ENCODE data around the gene CADM2. TPM values are rescaled to one million over a fixed set of nuclear protein-coding genes. Genes with fewer than 3 reads are reported as not detected.

The CADM2 gene
- total RNA-seq, 1 donor from 2014 or later: 2.9 TPM

GRCh38 chr3:85594676-85595075 lies 635.9 kb downstream of the CADM2 start:
- H2AFZ ChIP-seq (ENCODE audit: low read depth, low read length): no peak overlapping the region
- no peak overlapping the region for H3K4me3 ChIP-seq (ENCODE audit: insufficient read depth, low read depth, low read length)
- H3K27ac Mint-ChIP-seq (ENCODE audit: unreplicated experiment): no peak overlapping the region
- no peaks in the 10 kb centered on the region for H3K36me3 Mint-ChIP-seq (ENCODE audit: low read depth, unreplicated experiment)
- H3K27me3 ChIP-seq (ENCODE audit: insufficient read depth, low read length): no peaks in the 10 kb centered on the region
- DNase-seq (ENCODE audit: low read depth): no peak
- H3K9me3 ChIP-seq (ENCODE audit: insufficient read depth, low read depth, low read length): no peaks in the 10 kb centered on the region
- H3K4me3 Mint-ChIP-seq (ENCODE audit: unreplicated experiment): no peak overlapping the region
- no peaks in the 10 kb centered on the region for H3K4me1 ChIP-seq (ENCODE audit: insufficient read depth, low read length)
- no peak for FAIRE-seq
- H3K36me3 ChIP-seq (ENCODE audit: insufficient read depth, low read length): no peaks in the 10 kb centered on the region
- H3K27ac ChIP-seq (ENCODE audit: low read depth, low read length): no peak overlapping the region
- H3K27me3 Mint-ChIP-seq (ENCODE audit: low read depth, unreplicated experiment): no peaks in the 10 kb centered on the region
- no peaks in the 10 kb centered on the region for H3K9me3 Mint-ChIP-seq (ENCODE audit: unreplicated experiment)
- peaks cover 4% of the 10 kb centered on the region for H3K4me1 Mint-ChIP-seq (ENCODE audit: low read depth, unreplicated experiment)
- H4K20me1 ChIP-seq (ENCODE audit: insufficient read depth, low read length): no peaks in the 10 kb centered on the region
- H3K79me2 ChIP-seq (ENCODE audit: insufficient read depth, low read length): no peaks in the 10 kb centered on the region
- H3K4me2 ChIP-seq (ENCODE audit: low read length): no peak overlapping the region
- TF ChIP-seq EZH2 (IDR thresholded peaks at IDR 0.05; ENCODE audit: insufficient read depth, low read length): no peak
- TF ChIP-seq, protein P1, sequence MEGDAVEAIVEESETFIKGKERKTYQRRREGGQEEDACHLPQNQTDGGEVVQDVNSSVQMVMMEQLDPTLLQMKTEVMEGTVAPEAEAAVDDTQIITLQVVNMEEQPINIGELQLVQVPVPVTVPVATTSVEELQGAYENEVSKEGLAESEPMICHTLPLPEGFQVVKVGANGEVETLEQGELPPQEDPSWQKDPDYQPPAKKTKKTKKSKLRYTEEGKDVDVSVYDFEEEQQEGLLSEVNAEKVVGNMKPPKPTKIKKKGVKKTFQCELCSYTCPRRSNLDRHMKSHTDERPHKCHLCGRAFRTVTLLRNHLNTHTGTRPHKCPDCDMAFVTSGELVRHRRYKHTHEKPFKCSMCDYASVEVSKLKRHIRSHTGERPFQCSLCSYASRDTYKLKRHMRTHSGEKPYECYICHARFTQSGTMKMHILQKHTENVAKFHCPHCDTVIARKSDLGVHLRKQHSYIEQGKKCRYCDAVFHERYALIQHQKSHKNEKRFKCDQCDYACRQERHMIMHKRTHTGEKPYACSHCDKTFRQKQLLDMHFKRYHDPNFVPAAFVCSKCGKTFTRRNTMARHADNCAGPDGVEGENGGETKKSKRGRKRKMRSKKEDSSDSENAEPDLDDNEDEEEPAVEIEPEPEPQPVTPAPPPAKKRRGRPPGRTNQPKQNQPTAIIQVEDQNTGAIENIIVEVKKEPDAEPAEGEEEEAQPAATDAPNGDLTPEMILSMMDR (IDR thresholded peaks at IDR 0.05; ENCODE audit: insufficient read depth, low read depth, low read length): no peak
- no peak overlapping the region for H3K9ac ChIP-seq (ENCODE audit: low read length)

- H3K4me3 Mint-ChIP-seq (ENCODE audit: unreplicated experiment): no peak overlapping the region
- H3K27ac Mint-ChIP-seq (ENCODE audit: unreplicated experiment): no peak overlapping the region
- no peaks in the 10 kb centered on the region for H3K79me2 ChIP-seq (ENCODE audit: insufficient read depth, low read length)
- no peaks in the 10 kb centered on the region for H3K36me3 Mint-ChIP-seq (ENCODE audit: low read depth, unreplicated experiment)
- DNase-seq (ENCODE audit: low read depth) (no peak), FAIRE-seq (no peak)
- no peaks in the 10 kb centered on the region for H3K9me3 ChIP-seq (ENCODE audit: insufficient read depth, low read depth, low read length)
- H2AFZ ChIP-seq (ENCODE audit: low read depth, low read length): no peak overlapping the region
- H3K9ac ChIP-seq (ENCODE audit: low read length): no peak overlapping the region
- H3K4me1 ChIP-seq (ENCODE audit: insufficient read depth, low read length): no peaks in the 10 kb centered on the region
- no peak overlapping the region for H3K4me2 ChIP-seq (ENCODE audit: low read length)
- no peak overlapping the region for H3K4me3 ChIP-seq (ENCODE audit: insufficient read depth, low read depth, low read length)
- TF ChIP-seq, protein P1 (IDR thresholded peaks at IDR 0.05; ENCODE audit: insufficient read depth, low read depth, low read length): no peak
- TF ChIP-seq EZH2 (IDR thresholded peaks at IDR 0.05; ENCODE audit: insufficient read depth, low read length): no peak
- H3K27me3 Mint-ChIP-seq (ENCODE audit: low read depth, unreplicated experiment): no peaks in the 10 kb centered on the region
- no peaks in the 10 kb centered on the region for H4K20me1 ChIP-seq (ENCODE audit: insufficient read depth, low read length)
- H3K9me3 Mint-ChIP-seq (ENCODE audit: unreplicated experiment): no peaks in the 10 kb centered on the region
- H3K27me3 ChIP-seq (ENCODE audit: insufficient read depth, low read length): no peaks in the 10 kb centered on the region
- no peaks in the 10 kb centered on the region for H3K36me3 ChIP-seq (ENCODE audit: insufficient read depth, low read length)
- no peak overlapping the region for H3K27ac ChIP-seq (ENCODE audit: low read depth, low read length)
- H3K4me1 Mint-ChIP-seq (ENCODE audit: low read depth, unreplicated experiment): peaks cover 2% of the 10 kb centered on the region
Observed at GRCh38 chr3:85603378-85603777, 644.6 kb downstream of the CADM2 start.

DNA sequence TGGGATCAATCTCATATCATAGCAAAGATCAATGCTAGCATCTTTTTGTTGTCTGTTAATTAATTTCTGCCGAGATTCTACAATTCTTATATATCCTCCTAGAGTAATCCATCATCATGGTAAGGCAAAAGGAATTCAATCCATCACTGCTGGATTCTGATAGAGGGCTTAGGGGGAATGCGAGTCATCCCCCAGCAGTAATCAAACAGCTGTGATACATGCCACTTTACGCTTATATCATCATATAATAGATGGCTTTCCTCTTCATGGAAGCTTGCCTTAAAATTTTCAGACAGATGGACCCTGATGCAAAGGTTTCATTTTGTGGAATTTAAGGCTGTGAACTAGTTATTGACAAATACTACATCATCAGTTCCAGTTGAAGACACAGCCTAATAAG lies 645.9 kb downstream of the CADM2 start:
- H2AFZ ChIP-seq (ENCODE audit: low read depth, low read length): no peak overlapping the region
- TF ChIP-seq, protein P1 (IDR thresholded peaks at IDR 0.05; ENCODE audit: insufficient read depth, low read depth, low read length): no peak
- TF ChIP-seq EZH2 (IDR thresholded peaks at IDR 0.05; ENCODE audit: insufficient read depth, low read length): no peak
- no peak overlapping the region for H3K4me2 ChIP-seq (ENCODE audit: low read length)
- H3K27ac ChIP-seq (ENCODE audit: low read depth, low read length): no peak overlapping the region
- no peak overlapping the region for H3K4me3 ChIP-seq (ENCODE audit: insufficient read depth, low read depth, low read length)
- DNase-seq (ENCODE audit: low read depth) (peak; percentile 4), FAIRE-seq (no peak)
- Mint-ChIP-seq H3K9me3 (ENCODE audit: unreplicated experiment) (no peaks in the 10 kb centered on the region), H3K27ac (ENCODE audit: unreplicated experiment) (no peak overlapping the region), H3K36me3 (ENCODE audit: low read depth, unreplicated experiment) (no peaks in the 10 kb centered on the region), H3K4me1 (ENCODE audit: low read depth, unreplicated experiment) (peaks cover 2% of the 10 kb centered on the region), H3K27me3 (ENCODE audit: low read depth, unreplicated experiment) (no peaks in the 10 kb centered on the region), H3K4me3 (ENCODE audit: unreplicated experiment) (no peak overlapping the region)
- H3K9ac ChIP-seq (ENCODE audit: low read length): no peak overlapping the region
- H3K9me3 ChIP-seq (ENCODE audit: insufficient read depth, low read depth, low read length): no peaks in the 10 kb centered on the region
- H3K4me1 ChIP-seq (ENCODE audit: insufficient read depth, low read length): no peaks in the 10 kb centered on the region
- H3K36me3 ChIP-seq (ENCODE audit: insufficient read depth, low read length): no peaks in the 10 kb centered on the region
- H4K20me1 ChIP-seq (ENCODE audit: insufficient read depth, low read length): no peaks in the 10 kb centered on the region
- H3K79me2 ChIP-seq (ENCODE audit: insufficient read depth, low read length): no peaks in the 10 kb centered on the region
- no peaks in the 10 kb centered on the region for H3K27me3 ChIP-seq (ENCODE audit: insufficient read depth, low read length)
